ENCODE measurements around the gene FABP7.

The FABP7 gene

GRCh38 chr6:122799140-122799745, 19.7 kb downstream of the FABP7 start:
- H3K36me3 ChIP-seq (ENCODE audit: control insufficient read depth, insufficient read depth, low read length) = no peaks in the 10 kb centered on the region
- H3K27me3 ChIP-seq (replicated peaks; ENCODE audit: control insufficient read depth, insufficient read depth, low read length) = no peaks in the 10 kb centered on the region
- no peak overlapping the region for H3K4me3 ChIP-seq (replicated peaks; ENCODE audit: low read depth, low read length)
- no peak for DNase-seq (ENCODE audit: extremely low read depth, insufficient read length)
- TF ChIP-seq CTCF (IDR thresholded peaks at IDR 0.05; ENCODE audit: insufficient read depth, low read length, poor library complexity, severe bottlenecking) = no peak

GRCh38 chr6:122799916-122800686, 20.6 kb downstream of the FABP7 start:
- no peak for TF ChIP-seq CTCF (IDR thresholded peaks at IDR 0.05; ENCODE audit: insufficient read depth, low read length, poor library complexity, severe bottlenecking)
- no peak for DNase-seq (ENCODE audit: extremely low read depth, insufficient read length)
- H3K36me3 ChIP-seq (ENCODE audit: control insufficient read depth, insufficient read depth, low read length) = no peaks in the 10 kb centered on the region
- no peaks in the 10 kb centered on the region for H3K27me3 ChIP-seq (replicated peaks; ENCODE audit: control insufficient read depth, insufficient read depth, low read length)
- H3K4me3 ChIP-seq (replicated peaks; ENCODE audit: low read depth, low read length) = no peak overlapping the region

- TF ChIP-seq CTCF (IDR thresholded peaks at IDR 0.05; ENCODE audit: insufficient read depth, low read length, poor library complexity, severe bottlenecking) = no peak
- Histone ChIP-seq H3K36me3 (ENCODE audit: control insufficient read depth, insufficient read depth, low read length) (no peaks in the 10 kb centered on the region), H3K27me3 (replicated peaks; ENCODE audit: control insufficient read depth, insufficient read depth, low read length) (no peaks in the 10 kb centered on the region), H3K4me3 (replicated peaks; ENCODE audit: low read depth, low read length) (no peak overlapping the region)
- no peak for DNase-seq (ENCODE audit: extremely low read depth, insufficient read length)
These were observed 21.4 kb downstream of the FABP7 start for GRCh38 chr6:122800906-122801305.

DNA sequence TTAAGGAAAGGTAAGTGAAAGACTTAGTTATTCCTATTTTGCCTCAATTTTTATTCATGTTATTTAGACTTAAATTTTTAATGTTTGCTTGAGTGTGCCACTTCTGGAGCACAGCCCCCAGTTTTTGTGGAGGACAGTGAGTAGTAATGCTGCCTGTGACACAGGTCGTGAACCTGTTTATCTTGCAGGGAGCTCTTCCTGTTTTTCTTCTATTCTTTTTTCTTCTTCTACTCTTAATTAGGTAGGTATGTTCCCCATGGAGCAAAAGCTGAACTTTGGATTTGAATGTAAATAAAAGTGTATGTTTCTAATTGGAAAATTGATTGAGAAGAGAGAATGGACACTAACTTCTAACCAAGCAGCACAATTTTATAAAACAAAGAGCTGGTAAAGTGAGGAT, 21.9 kb downstream of the FABP7 start:
- DNase-seq (ENCODE audit: extremely low read depth, insufficient read length) = no peak
- H3K4me3 ChIP-seq (replicated peaks; ENCODE audit: low read depth, low read length) = no peak overlapping the region
- H3K36me3 ChIP-seq (ENCODE audit: control insufficient read depth, insufficient read depth, low read length) = no peaks in the 10 kb centered on the region
- H3K27me3 ChIP-seq (replicated peaks; ENCODE audit: control insufficient read depth, insufficient read depth, low read length) = no peaks in the 10 kb centered on the region
- TF ChIP-seq CTCF (IDR thresholded peaks at IDR 0.05; ENCODE audit: insufficient read depth, low read length, poor library complexity, severe bottlenecking) = no peak

GRCh38 chr6:122803171-122803661, 23.7 kb downstream of the FABP7 start:
- TF ChIP-seq CTCF (IDR thresholded peaks at IDR 0.05; ENCODE audit: insufficient read depth, low read length, poor library complexity, severe bottlenecking) = no peak
- Histone ChIP-seq H3K27me3 (replicated peaks; ENCODE audit: control insufficient read depth, insufficient read depth, low read length) (no peaks in the 10 kb centered on the region), H3K36me3 (ENCODE audit: control insufficient read depth, insufficient read depth, low read length) (no peaks in the 10 kb centered on the region), H3K4me3 (replicated peaks; ENCODE audit: low read depth, low read length) (no peak overlapping the region)
- DNase-seq (ENCODE audit: extremely low read depth, insufficient read length) = no peak
